Measurements from ENCODE around the gene SIX2.

DNA sequence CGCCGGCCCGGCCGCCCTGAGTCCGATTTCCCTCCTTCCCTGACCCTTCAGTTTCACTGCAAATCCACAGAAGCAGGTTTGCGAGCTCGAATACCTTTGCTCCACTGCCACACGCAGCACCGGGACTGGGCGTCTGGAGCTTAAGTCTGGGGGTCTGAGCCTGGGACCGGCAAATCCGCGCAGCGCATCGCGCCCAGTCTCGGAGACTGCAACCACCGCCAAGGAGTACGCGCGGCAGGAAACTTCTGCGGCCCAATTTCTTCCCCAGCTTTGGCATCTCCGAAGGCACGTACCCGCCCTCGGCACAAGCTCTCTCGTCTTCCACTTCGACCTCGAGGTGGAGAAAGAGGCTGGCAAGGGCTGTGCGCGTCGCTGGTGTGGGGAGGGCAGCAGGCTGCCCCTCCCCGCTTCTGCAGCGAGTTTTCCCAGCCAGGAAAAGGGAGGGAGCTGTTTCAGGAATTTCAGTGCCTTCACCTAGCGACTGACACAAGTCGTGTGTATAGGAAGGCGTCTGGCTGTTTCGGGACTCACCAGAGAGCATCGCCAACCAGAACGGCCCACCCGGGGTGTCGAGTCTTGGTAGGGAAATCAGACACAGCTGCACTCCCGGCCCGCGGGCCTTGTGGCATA lies 4.6 kb downstream of the SIX2 start:
- TF ChIP-seq EZH2 (optimal IDR thresholded peaks at IDR 0.05; ENCODE audit: low read depth, low read length), result no peak
- TF ChIP-seq, protein P1, sequence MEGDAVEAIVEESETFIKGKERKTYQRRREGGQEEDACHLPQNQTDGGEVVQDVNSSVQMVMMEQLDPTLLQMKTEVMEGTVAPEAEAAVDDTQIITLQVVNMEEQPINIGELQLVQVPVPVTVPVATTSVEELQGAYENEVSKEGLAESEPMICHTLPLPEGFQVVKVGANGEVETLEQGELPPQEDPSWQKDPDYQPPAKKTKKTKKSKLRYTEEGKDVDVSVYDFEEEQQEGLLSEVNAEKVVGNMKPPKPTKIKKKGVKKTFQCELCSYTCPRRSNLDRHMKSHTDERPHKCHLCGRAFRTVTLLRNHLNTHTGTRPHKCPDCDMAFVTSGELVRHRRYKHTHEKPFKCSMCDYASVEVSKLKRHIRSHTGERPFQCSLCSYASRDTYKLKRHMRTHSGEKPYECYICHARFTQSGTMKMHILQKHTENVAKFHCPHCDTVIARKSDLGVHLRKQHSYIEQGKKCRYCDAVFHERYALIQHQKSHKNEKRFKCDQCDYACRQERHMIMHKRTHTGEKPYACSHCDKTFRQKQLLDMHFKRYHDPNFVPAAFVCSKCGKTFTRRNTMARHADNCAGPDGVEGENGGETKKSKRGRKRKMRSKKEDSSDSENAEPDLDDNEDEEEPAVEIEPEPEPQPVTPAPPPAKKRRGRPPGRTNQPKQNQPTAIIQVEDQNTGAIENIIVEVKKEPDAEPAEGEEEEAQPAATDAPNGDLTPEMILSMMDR (IDR thresholded peaks at IDR 0.05; ENCODE audit: low read length), result no peak
- TF ChIP-seq EZH2phosphoT487 (IDR thresholded peaks at IDR 0.05; ENCODE audit: low read length), result no peak

Measured in MM.1S (cell line).